ENCODE measurements around the gene GPR173.

The GPR173 gene

GRCh38 chrX:53065104-53065503, 16.5 kb downstream of the GPR173 start:
- no peak for DNase-seq (ENCODE audit: low read depth in 1 of 2, low spot score in 1 of 2)

DNA sequence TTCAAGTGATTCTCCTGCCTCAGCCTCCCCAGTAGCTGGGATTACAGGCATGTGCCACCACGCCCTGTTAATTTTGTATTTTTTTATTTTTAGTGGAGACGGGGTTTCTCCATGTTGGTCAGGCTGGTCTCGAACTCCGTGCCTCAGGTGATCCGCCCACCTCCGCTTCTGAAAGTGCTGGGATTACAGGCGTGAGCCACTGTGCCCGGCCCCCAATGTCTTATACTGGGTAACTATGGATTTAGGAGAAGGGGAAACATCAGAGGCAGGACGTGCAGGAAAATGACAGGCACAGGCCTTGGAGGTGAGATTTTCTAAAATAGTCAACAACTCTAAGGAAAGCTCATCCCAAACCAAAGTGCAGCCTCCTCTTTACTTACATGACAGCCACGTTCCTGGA, 22.5 kb downstream of the GPR173 start:
- no peak for DNase-seq (ENCODE audit: low read depth in 1 of 2, low spot score in 1 of 2)

GRCh38 chrX:53071604-53072417, 23.2 kb downstream of the GPR173 start:
- DNase-seq (ENCODE audit: low read depth in 1 of 2, low spot score in 1 of 2), result peak; percentile 26

GRCh38 chrX:53072418-53073114, 24.0 kb downstream of the GPR173 start:
- no peak for DNase-seq (ENCODE audit: low read depth in 1 of 2, low spot score in 1 of 2)

DNA sequence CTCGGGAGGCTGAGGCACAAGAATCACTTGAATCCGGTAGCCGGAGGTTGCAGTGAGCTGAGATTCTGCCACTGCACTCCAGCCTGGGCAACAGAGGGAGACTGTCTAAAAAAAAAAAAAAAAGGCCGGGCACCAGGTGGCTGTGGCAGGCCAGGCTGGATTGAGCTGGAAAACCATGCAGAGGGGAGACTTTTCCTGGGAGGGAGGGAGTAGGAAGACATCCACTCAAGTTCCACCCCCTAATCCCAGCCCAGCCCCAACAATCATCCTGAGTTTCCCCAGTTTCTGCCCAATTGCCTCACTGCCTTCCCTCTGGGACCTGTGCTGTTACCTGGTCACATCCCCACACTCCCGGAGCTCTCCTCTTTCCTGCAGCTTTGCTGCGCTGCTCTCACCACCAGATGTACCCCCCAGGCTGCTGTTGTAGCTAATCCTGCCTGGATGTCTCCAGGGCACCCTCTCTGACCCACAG, 24.6 kb downstream of the GPR173 start:
- DNase-seq (ENCODE audit: low read depth in 1 of 2, low spot score in 1 of 2), result no peak

DNA sequence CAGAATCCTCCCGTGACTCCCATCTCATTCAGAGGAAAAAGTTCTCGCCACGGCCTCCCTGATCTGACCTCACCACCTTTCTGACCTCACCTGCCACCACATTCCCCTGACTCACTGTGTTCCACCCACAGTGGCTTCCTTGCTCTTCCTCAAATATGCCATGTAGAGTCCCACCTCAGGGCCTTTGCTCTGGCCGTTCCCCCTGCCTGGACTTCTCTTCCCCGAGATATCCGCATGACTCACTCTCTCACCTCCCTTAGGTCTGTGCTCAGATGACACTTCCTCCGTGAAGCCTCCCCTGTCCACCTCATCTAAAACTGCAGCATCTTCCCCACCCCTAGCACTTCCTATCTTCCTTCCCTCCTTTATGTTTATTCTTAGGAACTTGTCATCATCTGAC, 26.4 kb downstream of the GPR173 start:
- DNase-seq (ENCODE audit: low read depth in 1 of 2, low spot score in 1 of 2), result no peak

GRCh38 chrX:53076671-53077070, 28.1 kb downstream of the GPR173 start:
- DNase-seq (ENCODE audit: low read depth in 1 of 2, low spot score in 1 of 2), result no peak

DNA sequence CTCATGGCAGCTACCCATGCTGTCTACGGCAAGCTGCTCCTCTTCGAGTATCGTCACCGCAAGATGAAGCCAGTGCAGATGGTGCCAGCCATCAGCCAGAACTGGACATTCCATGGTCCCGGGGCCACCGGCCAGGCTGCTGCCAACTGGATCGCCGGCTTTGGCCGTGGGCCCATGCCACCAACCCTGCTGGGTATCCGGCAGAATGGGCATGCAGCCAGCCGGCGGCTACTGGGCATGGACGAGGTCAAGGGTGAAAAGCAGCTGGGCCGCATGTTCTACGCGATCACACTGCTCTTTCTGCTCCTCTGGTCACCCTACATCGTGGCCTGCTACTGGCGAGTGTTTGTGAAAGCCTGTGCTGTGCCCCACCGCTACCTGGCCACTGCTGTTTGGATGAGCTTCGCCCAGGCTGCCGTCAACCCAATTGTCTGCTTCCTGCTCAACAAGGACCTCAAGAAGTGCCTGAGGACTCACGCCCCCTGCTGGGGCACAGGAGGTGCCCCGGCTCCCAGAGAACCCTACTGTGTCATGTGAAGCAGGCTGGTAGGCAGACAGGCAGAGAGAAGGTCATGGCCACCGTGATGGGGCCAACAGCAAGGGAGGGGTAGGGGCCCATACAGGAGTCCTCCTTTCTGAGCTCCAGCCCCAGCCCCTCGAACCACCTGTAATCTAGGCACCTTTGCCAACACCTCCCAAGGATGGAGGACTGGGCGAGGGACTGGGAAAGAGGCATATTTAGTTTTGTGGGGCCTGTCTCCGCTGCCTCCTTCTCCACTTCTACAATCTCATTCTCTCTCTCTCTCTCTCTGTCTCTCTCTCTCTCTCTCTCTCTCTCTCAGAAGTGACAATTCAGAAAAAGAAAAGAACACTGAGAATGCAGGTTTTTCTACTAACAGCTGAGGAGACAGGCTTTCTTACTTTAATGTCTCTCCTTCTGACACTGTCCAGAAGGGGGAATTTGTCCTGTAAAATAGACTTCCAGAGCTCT, 28.9 kb downstream of the GPR173 start:
- DNase-seq (ENCODE audit: low read depth in 1 of 2, low spot score in 1 of 2), result no peak

DNA sequence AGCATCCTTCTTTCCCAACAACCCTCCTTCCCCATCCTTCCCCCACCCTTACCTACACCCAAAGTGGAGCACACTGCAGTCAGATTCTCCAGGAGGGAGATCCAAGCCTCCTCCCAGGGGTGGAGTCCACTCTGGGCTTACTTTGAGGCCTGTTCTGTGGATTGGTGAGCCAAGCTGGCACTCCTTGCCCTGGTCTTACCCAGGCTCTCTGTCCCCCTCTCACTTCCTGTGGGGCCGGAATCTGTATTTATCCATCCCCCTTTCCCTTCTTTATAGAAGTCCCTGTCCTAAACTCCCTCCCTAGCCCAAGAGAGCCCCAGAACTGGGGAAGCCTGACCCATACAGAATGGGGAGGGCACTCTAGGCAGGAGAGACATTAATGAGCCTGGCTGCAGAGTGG, 30.4 kb downstream of the GPR173 start:
- no peak for DNase-seq (ENCODE audit: low read depth in 1 of 2, low spot score in 1 of 2)

GRCh38 chrX:53080628-53081580, 32.3 kb downstream of the GPR173 start:
- no peak for DNase-seq (ENCODE audit: low read depth in 1 of 2, low spot score in 1 of 2)

GRCh38 chrX:53081925-53082772, 33.6 kb downstream of the GPR173 start, which contains the start of gene TSPYL2:
Gene TSPYL2 (plus strand): TSS chrX:53082367. CDS start chrX:53082499, 132 bp downstream.
- peak; percentile 87 for DNase-seq (ENCODE audit: low read depth in 1 of 2, low spot score in 1 of 2)

DNA sequence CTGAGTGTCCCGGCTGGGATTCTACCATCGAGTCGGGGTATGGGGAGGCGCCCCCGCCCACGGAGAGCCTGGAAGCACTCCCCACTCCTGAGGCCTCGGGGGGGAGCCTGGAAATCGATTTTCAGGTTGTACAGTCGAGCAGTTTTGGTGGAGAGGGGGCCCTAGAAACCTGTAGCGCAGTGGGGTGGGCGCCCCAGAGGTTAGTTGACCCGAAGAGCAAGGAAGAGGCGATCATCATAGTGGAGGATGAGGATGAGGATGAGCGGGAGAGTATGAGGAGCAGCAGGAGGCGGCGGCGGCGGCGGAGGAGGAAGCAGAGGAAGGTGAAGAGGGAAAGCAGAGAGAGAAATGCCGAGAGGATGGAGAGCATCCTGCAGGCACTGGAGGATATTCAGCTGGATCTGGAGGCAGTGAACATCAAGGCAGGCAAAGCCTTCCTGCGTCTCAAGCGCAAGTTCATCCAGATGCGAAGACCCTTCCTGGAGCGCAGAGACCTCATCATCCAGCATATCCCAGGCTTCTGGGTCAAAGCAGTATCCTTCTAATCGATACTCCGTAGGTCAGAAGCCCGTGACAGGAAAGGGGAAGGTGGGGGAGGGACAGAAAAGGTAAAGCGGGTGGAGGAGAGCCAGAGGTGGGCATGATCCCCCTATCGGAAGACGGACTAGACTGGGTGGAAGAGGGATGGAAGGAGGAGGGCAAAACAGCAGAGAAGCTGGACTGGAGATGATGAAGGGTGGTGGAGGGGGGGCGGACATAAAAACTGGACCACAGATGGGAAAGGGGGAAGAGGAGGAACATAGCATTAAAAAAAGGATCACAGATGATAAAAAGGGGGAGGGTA, 34.4 kb downstream of the GPR173 start:
- no peak for DNase-seq (ENCODE audit: low read depth in 1 of 2, low spot score in 1 of 2)

DNA sequence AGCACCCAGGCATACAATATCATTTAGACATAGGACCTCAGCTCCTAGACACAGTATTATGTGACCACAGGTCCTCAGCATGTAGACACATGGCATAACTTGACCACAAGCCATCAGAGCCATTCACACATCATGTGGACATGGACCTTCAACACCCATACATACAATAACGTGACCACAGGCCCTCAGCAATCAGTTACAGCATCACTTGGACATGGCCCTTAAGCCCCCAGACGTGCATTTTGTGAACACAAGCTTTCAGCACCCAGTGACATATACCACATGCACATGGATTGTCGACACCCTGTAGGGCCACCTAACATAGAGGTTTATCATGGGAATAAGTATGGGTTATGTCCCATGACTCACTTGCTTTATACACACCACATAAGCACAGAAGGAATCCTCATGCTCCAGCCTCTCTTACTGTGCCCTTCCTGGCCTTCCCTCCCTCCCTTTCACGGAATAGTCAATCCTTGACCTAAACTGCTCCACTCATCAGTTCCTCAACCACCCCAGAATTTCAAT, 35.5 kb downstream of the GPR173 start:
- DNase-seq (ENCODE audit: low read depth in 1 of 2, low spot score in 1 of 2), result no peak

DNA sequence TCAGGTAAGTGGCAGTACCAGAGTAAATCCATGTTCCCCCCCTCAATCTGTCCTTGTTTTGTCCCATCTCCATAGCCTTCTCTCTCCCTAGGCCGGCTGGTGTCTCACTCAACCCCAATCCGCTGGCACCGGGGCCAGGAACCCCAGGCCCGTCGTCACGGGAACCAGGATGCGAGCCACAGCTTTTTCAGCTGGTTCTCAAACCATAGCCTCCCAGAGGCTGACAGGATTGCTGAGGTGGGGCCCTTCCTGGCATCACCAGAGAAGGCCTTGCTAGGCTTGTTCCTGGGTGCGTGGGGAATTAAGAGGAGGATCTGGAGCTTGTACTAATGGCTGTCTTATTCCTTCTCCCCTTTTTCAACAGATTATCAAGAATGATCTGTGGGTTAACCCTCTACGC, 36.3 kb downstream of the GPR173 start:
- no peak for DNase-seq (ENCODE audit: low read depth in 1 of 2, low spot score in 1 of 2)

GRCh38 chrX:53085661-53086229, 37.2 kb downstream of the GPR173 start:
- DNase-seq (ENCODE audit: low read depth in 1 of 2, low spot score in 1 of 2), result no peak

- DNase-seq (ENCODE audit: low read depth in 1 of 2, low spot score in 1 of 2), result no peak
Measured at GRCh38 chrX:53086464-53086863, 37.9 kb downstream of the GPR173 start.

DNA sequence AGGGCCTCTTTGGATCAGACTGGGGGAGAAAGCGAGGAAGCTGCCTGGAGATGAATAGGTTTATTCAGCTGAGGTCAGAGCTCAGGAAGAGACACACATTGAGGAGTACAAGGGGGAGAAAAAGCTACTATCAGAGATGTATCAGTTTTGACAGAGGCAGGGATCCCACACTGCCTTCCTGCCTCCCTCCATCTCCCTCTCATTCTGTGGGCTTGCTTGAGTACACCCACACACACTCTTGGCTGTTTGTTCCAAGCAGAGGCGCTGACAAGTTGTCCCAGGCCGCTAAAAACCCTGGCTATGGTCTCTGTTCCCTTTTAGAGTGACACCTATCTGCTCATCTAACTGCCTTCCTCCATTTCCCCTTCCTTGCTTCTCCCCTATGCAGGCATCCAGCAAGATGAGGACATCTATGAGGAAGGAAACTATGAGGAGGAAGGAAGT, 38.8 kb downstream of the GPR173 start:
- no peak for DNase-seq (ENCODE audit: low read depth in 1 of 2, low spot score in 1 of 2)

All from stimulated activated CD4-positive, alpha-beta T cell treated with anti-CD3 and anti-CD28 coated beads, Interleukin-15, amount 100 ng/mL, for 1 hour (primary cell).